HG03039 (cell line): ENCODE results near the gene BARX2.

Experiments
- ATAC-seq: cut with Tn5 transposase; IDR thresholded peaks from one replicate; pipeline ENCODE4 v1.9.1; 2021; ENCODE audit warnings: mild to moderate bottlenecking, moderate library complexity; ENCODE audit not compliant: unreplicated experiment

Gene BARX2

GRCh38 chr11:129373489-129373953 lies 2.1 kb upstream of the BARX2 start:
- ATAC-seq, result no peak

DNA sequence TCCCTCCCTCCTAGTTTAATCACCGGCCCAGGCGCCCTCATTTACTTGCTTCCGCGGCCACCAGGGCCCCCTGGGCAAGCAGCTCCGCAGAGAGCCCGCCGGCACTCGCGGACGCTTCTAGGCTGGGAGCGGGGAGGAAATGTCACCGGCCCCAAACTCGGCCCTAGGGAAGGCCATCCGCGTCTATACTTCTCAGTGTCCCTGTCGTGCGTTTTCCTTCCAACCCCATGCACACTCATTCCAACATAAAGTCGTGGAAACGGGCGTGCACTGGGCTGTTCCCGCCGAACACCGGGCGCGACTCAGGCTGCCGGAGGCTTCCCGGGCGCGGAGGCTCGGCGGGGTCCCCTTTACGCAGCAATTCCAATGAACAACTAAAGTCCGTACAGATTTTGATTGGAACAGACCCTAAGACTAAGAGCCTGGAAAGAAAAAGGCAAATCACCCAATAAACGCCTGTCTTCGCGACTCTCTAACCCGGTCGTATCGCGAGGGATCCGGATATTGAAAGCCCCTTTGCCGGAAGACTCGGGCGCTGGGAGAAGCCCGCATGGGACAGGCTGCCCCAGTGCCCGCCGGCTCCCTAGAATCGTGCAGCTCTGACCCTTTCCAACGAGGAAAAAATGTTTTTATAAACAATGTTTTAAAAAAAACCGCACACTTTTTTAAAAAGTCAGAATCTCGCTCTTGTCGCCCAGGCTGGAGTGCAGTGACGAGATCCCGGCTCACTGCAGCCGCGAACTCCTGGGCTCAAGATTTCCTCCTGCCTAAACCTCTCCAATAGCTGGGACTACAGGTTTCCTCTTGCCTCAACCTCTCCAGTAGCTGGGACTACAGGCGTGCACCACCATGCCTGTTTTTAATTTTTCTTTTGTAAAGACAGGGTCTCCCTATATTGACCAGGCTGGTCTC lies 1.3 kb upstream of the BARX2 start:
- no peak for ATAC-seq

GRCh38 chr11:129374993-129375750 lies 476 bp upstream of the BARX2 start:
- ATAC-seq, result no peak

GRCh38 chr11:129376658-129377341 lies 1.2 kb downstream of the BARX2 start:
- no peak for ATAC-seq

DNA sequence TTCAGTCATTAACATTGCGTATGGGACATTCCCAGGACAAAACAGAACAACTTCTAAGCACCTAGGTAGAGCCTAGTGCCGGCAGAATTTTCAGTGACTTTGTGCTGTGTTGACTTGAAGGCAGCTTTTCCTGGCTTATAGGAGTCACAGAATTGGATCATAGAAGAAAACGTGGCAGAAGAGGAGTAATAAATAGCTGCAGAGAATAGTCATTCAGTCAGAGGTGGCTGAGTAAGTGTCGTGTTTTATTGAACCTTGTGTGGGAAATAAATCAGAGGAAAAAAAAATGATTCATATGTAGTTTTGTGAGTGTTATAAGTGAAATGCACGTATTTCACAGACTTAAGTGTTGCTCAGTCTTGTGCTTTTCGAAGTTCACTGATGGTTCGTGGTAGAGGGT lies 2.1 kb downstream of the BARX2 start:
- no peak for ATAC-seq

DNA sequence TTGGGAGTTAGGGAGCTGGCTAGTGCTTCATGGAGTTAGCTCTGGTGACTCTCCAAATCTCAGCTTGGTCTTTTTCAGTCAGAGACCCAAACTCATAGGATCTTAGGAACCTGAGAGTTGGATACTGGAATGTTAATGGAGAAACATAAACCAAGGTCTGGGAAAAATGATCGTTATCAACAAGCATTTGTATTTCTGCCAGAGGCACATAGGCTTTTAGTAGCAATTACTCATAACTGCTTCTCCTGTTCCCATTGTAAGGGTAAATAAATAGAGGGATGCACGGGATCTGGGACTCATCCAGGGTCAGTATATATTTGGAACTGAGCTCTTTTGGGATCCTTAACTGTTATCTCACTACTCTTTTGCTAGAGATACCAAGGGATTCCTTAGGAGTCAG lies 4.8 kb downstream of the BARX2 start:
- no peak for ATAC-seq

DNA sequence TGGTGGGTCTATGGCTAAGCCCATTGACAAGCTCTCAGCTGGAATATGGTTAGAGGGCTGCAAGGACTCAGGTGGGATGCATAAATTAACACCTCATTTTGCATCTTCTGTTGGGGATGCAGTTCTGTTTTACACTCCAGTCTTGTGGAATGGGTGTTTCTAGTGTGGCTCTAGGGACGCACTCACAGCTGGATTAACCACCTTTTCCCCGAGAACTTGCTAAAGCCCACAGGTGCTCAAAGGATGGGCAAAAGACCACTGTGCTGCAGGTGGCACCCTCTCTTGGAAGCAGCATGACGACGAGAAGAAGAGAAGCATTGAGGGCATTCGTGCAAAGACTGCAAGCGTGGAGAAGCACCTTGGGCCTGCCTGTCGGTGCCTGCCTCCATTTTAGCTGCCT lies 6.9 kb downstream of the BARX2 start:
- no peak for ATAC-seq

GRCh38 chr11:129383060-129383459 lies 7.4 kb downstream of the BARX2 start:
- no peak for ATAC-seq

GRCh38 chr11:129383502-129383901 lies 7.9 kb downstream of the BARX2 start:
- no peak for ATAC-seq

- no peak for ATAC-seq
Measured at GRCh38 chr11:129384415-129384814, 8.8 kb downstream of the BARX2 start.

GRCh38 chr11:129385801-129386200 lies 10.2 kb downstream of the BARX2 start:
- no peak for ATAC-seq

DNA sequence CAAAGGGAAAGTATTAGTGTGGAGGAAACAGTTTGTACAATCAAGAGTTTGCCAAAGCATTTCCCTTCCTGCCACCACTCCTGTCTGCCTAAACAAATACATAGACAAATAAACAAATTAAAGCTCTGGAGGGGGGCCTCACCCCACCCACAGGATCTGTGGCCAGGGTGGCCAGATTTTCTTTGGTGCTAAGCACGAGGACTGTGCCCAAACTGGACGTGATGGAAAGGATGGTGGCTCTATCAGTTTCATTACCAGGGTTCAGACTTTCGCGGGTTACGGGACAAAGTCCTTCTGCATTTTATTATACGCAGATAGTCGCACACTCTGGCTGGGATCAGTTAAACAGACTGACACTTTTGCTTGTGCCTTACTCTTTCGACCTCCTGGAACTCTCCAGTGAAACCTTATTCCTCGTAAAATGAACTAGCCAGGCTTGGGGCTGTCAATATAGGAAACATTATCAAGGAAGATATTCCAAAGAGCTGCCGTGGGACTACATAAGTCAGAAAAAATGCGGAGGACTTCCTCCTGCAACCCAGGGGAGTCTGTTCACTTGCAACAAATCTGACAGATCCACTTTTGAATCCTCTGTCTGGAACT lies 11.2 kb downstream of the BARX2 start:
- no peak for ATAC-seq

- no peak for ATAC-seq
Measured at GRCh38 chr11:129387434-129387833, 11.8 kb downstream of the BARX2 start.

- no peak for ATAC-seq
Measured at GRCh38 chr11:129388824-129389223, 13.2 kb downstream of the BARX2 start.

DNA sequence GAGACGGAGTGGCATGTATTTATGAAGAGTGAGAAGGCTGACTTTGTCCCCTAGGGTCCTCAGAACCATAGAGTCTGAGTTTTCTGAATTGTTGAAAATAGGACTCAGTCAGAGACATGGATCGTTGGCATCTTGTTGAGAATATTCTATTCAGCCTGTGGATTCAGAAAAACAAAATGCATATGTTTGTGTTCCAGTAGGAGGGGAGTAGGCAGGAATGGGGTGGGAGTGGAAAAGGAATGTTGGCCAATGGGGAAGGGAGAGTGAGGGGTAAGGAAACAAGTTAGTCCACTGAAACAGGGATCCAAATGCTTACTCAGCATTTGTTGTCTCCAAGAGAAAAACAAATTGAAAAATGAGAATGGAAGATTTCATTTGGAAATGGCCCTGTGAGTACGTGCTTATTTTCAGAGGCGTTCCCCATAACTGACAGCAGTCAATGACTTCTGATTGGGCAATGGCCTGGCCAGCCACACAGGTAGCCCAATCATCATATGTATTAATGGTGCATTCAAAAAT lies 14.7 kb downstream of the BARX2 start:
- ATAC-seq, result no peak

GRCh38 chr11:129391360-129391759 lies 15.7 kb downstream of the BARX2 start:
- no peak for ATAC-seq

DNA sequence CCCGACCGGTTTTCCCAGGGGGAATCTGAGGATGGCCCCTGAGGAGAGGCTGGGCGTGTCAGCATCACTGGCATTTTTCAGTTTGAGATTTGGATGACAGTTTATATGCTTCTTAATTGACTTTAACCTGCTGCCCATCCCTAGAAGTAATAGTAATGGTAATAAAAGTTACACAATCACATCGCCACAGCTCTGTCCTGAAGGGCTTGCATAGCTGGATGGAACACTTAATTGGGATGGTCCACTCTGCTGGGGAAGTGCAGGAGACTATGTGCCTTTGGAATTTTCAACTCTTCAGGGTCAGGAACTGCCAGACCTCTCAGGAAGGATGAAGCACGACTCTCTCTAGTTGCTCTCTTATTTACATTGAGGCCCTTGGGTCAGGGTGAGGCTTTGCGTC lies 16.2 kb downstream of the BARX2 start:
- no peak for ATAC-seq

GRCh38 chr11:129392995-129393394 lies 17.3 kb downstream of the BARX2 start:
- no peak for ATAC-seq

- no peak for ATAC-seq
Measured at GRCh38 chr11:129394709-129395108, 19.1 kb downstream of the BARX2 start.

DNA sequence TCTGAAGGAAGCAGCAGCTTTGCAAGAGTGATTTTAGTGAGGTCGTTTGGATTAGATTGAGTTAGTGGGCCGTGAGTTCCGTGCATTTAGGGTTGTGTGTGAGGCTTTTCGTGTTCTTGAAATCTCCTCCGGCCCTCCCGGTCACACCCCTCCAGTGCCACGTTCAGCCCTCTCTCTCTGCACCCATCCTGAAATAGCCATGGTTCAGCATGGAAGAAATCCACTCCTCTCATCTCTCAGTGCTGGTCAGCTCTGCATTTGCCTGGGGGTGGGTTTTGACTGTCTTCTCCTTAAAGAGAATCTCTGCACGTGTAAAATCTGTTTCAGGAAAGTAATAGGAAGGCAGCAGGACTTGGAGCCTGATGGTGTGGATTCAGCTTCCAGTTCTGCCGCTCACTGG lies 19.8 kb downstream of the BARX2 start:
- ATAC-seq, result no peak

DNA sequence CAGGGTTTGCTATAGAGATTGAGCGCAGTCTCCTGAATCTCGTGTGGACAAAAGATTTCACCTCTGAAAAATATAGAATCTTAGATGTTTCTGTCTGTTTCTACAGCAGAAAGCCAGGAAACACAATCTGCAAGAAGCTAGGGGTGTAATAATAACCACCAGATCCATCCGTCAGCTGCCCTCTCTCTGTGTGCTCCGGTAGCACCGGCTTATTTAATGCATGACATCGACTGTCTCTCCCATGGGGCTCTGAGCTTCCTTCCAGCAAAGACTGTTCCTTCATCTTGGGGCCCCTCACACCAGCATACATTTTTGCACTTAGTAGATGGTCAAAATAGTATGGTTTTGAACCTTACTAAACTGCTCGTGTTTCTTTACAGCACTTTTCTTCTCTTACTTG lies 20.2 kb downstream of the BARX2 start:
- ATAC-seq, result no peak
